HepG2 (cell line): ENCODE results near the gene CPLX1. TPM values are rescaled to one million over a fixed set of nuclear protein-coding genes. Genes with fewer than 3 reads are reported as not detected.

Experiments used
- DZIP1 ChIP-seq: sonication (generic); formaldehyde crosslinking; IDR thresholded peaks from 2 replicates; pipeline ENCODE4 v1.5.0; 2020; ENCODE audit warnings: mild to moderate bottlenecking, missing genetic modification reagents
- ELF1 ChIP-seq: sonication (generic); formaldehyde crosslinking; IDR thresholded peaks from 2 replicates; pipeline ENCODE4 v1.4.0; 2020; ENCODE audit warnings: missing genetic modification reagents
- FOSL1 ChIP-seq: sonication (generic); formaldehyde crosslinking; IDR thresholded peaks from 2 replicates; pipeline ENCODE4 v1.9.0; 2021; ENCODE audit warnings: missing genetic modification reagents, borderline replicate concordance
- GATAD1 ChIP-seq: IDR thresholded peaks from 2 replicates; pipeline ENCODE4 v1.6.1; 2016; ENCODE audit warnings: missing genetic modification reagents, missing compliant biosample characterization
- GRHL1 ChIP-seq: sonication (generic); formaldehyde crosslinking; conservative IDR thresholded peaks from 2 replicates; pipeline ENCODE4 v1.8.0; 2022; ENCODE audit warnings: missing genetic modification reagents
- HDAC1 ChIP-seq: sonication (generic); formaldehyde crosslinking; IDR thresholded peaks from 2 replicates; pipeline ENCODE4 v1.5.1; 2020; ENCODE audit warnings: mild to moderate bottlenecking, missing genetic modification reagents
- KDM5A ChIP-seq: fragments of 200-600 bp; sonication (generic); IDR thresholded peaks from 2 replicates; pipeline ENCODE4 v1.7.0; 2018; ENCODE audit warnings: antibody characterized with exemption, mild to moderate bottlenecking, low read length, borderline replicate concordance
- LCORL ChIP-seq, 2 experiments: fragments of 450-650 bp in 1 of 2; sonication (generic) in 1 of 2; formaldehyde crosslinking in 1 of 2; IDR thresholded peaks; 2 replicates each; pipeline versions ENCODE4 v1.5.0 to v1.6.1; 2017 to 2020; ENCODE audit warnings: antibody characterized with exemption in 1 of 2, missing genetic modification reagents in 1 of 2
- NR0B2 ChIP-seq: sonication (generic); formaldehyde crosslinking; IDR thresholded peaks from 2 replicates; pipeline ENCODE4 v1.4.0; 2020; ENCODE audit warnings: mild to moderate bottlenecking, missing genetic modification reagents
- RARA ChIP-seq: IDR thresholded peaks from 2 replicates; pipeline ENCODE4 v1.6.1; 2016; ENCODE audit warnings: missing genetic modification reagents, missing compliant biosample characterization
- REXO4 ChIP-seq: sonication (generic); formaldehyde crosslinking; IDR thresholded peaks from 2 replicates; pipeline ENCODE4 v1.8.0; 2022; ENCODE audit warnings: missing genetic modification reagents, mild to moderate bottlenecking, borderline replicate concordance
- ZBED4 ChIP-seq: sonication (generic); formaldehyde crosslinking; IDR thresholded peaks from 2 replicates; pipeline ENCODE4 v1.4.0; 2020; ENCODE audit warnings: missing genetic modification reagents, borderline replicate concordance
- ZBTB3 ChIP-seq: sonication (generic); formaldehyde crosslinking; IDR thresholded peaks from 2 replicates; pipeline ENCODE4 v1.4.0; 2020; ENCODE audit warnings: low read depth, mild to moderate bottlenecking, moderate library complexity, missing genetic modification reagents, borderline replicate concordance
- ZNF235 ChIP-seq: sonication (generic); formaldehyde crosslinking; IDR thresholded peaks from 2 replicates; pipeline ENCODE4 v1.8.1; 2023; ENCODE audit warnings: mild to moderate bottlenecking, missing genetic modification reagents, borderline replicate concordance
- ZNF30 ChIP-seq: sonication (generic); formaldehyde crosslinking; IDR thresholded peaks from 2 replicates; pipeline ENCODE4 v1.5.0; 2020; ENCODE audit warnings: mild to moderate bottlenecking, missing genetic modification reagents
- ZNF329 ChIP-seq: sonication (generic); formaldehyde crosslinking; IDR thresholded peaks from 2 replicates; pipeline ENCODE4 v1.9.0; 2021; ENCODE audit warnings: low read depth, mild to moderate bottlenecking, missing genetic modification reagents
- ZNF746 ChIP-seq: sonication (generic); formaldehyde crosslinking; IDR thresholded peaks from 2 replicates; pipeline ENCODE4 v1.8.0; 2022; ENCODE audit warnings: mild to moderate bottlenecking, missing genetic modification reagents
- ZNF747 ChIP-seq: sonication (generic); formaldehyde crosslinking; IDR thresholded peaks from 2 replicates; pipeline ENCODE4 v1.8.1; 2023; ENCODE audit warnings: missing genetic modification reagents, mild to moderate bottlenecking, borderline replicate concordance
- ZNF780A ChIP-seq: sonication (generic); formaldehyde crosslinking; IDR thresholded peaks from 2 replicates; pipeline ENCODE4 v1.8.0; 2022; ENCODE audit warnings: mild to moderate bottlenecking, missing genetic modification reagents, moderate library complexity
- ZSCAN25 ChIP-seq: sonication (generic); formaldehyde crosslinking; IDR thresholded peaks from 2 replicates; pipeline ENCODE4 v1.8.0; 2022; ENCODE audit warnings: mild to moderate bottlenecking, missing genetic modification reagents
- polyA plus RNA-seq, 8 experiments: library from polyadenylated mRNA; depleted of rRNA in 3 of 8; stranded (reverse) in 7 of 8; unstranded in 1 of 8; fragments of >200 nt; fragmentation: Illumina TruSeq in 4 of 8; extraction: Trizol in 4 of 8; gene quantifications; 2 replicates each; pipeline versions ENCODE4 v1.2.1 to v1.2.3, GENCODE V29; 2011 to 2016; ENCODE audit warnings: low read depth in 4 of 8, missing spikeins in 1 of 8, mixed read lengths in 1 of 8; ENCODE audit not compliant: insufficient read depth in 1 of 8
- total RNA-seq, 5 experiments: library from RNA; depleted of rRNA; stranded (reverse); fragments of >200 nt; fragmentation: Illumina TruSeq; extraction: Trizol; gene quantifications; 2 replicates each; pipeline ENCODE4 v1.2.3, GENCODE V29; 2016; ENCODE audit warnings: low read depth in 1 of 5

Gene CPLX1
- total and polyA plus RNA-seq, 2 of the 13 experiments (the other 11 are each of a cell fraction or from before 2014, with no cell fraction given) = 0.18 TPM

GRCh38 chr4:788636-789297 is 37.2 kb downstream of the CPLX1 start (continued):
- TF ChIP-seq ZBED4 (CRISPR knock-in tag) (peak; percentile 51; the same call in 1 of the 2 replicates), ZSCAN25 (CRISPR knock-in tag) (0 out of 2 replicates have a peak, but pooled peaks have one; percentile 21), DZIP1 (no peak), ZNF329 (CRISPR knock-in tag) (no peak), ZBTB3 (CRISPR knock-in tag) (no peak), FOSL1 (CRISPR knock-in tag) (no peak), ZNF30 (CRISPR knock-in tag) (no peak), NR0B2 (CRISPR knock-in tag) (no peak), REXO4 (CRISPR knock-in tag) (no peak), ZNF235 (CRISPR knock-in tag) (no peak), HDAC1 (CRISPR knock-in tag) (peak; percentile 32; the same call in 1 of the 2 replicates), ELF1 (CRISPR knock-in tag) (0 out of 2 replicates have a peak, but pooled peaks have one; percentile 19), GATAD1 (CRISPR knock-in tag) (0 out of 2 replicates have a peak, but pooled peaks have one; percentile 16), ZNF780A (CRISPR knock-in tag) (no peak), LCORL (IDR thresholded peaks at IDR 0.05) (no peak), LCORL (CRISPR knock-in tag; IDR thresholded peaks at IDR 0.05) (peak; percentile 56; the same call in 1 of the 2 replicates), RARA (CRISPR knock-in tag) (peak; percentile 86), ZNF747 (0 out of 2 replicates have a peak, but pooled peaks have one; percentile 24), ZNF746 (CRISPR knock-in tag) (no peak), KDM5A (no peak), GRHL1 (CRISPR knock-in tag) (no peak)
